Prostate gland (tissue), 2 donors: Measurements from ENCODE around the gene TMA7. TPM values are rescaled to one million over a fixed set of nuclear protein-coding genes. Genes with fewer than 3 reads are reported as not detected.

ENCODE experiments used
- DNase-seq: peaks from one replicate; pipeline ENCODE4 v3.0.0-alpha.2; 2019; ENCODE audit warnings: low spot score
- H3K27ac ChIP-seq, 2 donors: fragments of 200-600 bp; sonication (generic); 2 replicates each; pipeline ENCODE4 v1.5.1; 2017 to 2019
- H3K27me3 ChIP-seq: fragments of 200-600 bp; sonication (generic); replicated peaks from 2 replicates; pipeline ENCODE4 v1.5.1; 2019; ENCODE audit not compliant: insufficient read depth
- H3K36me3 ChIP-seq, 2 donors: fragments of 200-600 bp; sonication (generic); 1 replicate in 1 of 2; 2 replicates in 1 of 2; pipeline versions ENCODE4 v1.5.1 to v1.8.1; 2017 to 2019
- H3K4me1 ChIP-seq: fragments of 200-600 bp; sonication (generic); replicated peaks from 2 replicates; pipeline ENCODE4 v1.5.1; 2019
- H3K4me3 ChIP-seq, 2 donors: fragments of 200-600 bp; sonication (generic); 2 replicates each; pipeline ENCODE4 v1.5.1; 2017 to 2019
- H3K9me3 ChIP-seq: fragments of 200-600 bp; sonication (generic); 2 replicates; pipeline ENCODE4 v1.5.1; 2017
- POLR2A ChIP-seq: fragments of 450-650 bp; IDR thresholded peaks from one replicate; pipeline ENCODE4 v1.6.1; 2016; ENCODE audit warnings: antibody characterized with exemption, mild to moderate bottlenecking
- POLR2AphosphoS5 ChIP-seq: sonication (generic); formaldehyde crosslinking; IDR thresholded peaks from one replicate; pipeline ENCODE4 v1.6.1; 2017; ENCODE audit warnings: antibody characterized with exemption
- WGBS: methylation state at CpG from one replicate; pipeline ENCODE4 v1.1.5; 2018; 5-methylcytosine and 5-hydroxymethylcytosine counted together
- intact Hi-C: fragments of 100-400 bp; cut with DNase I; formaldehyde crosslinking; loops from one replicate; pipeline ENCODE4 v1.14.2; 2022
- total RNA-seq, 2 donors: library from RNA; depleted of rRNA; stranded (reverse); fragments of >200 nt; gene quantifications; one replicate each; pipeline ENCODE4 v1.1.0, GENCODE V29; 2016
- TF ChIP-seq, protein P1 (sequence below), 4 experiments: fragments of 200-600 bp in 2 of 4; fragments of 450-650 bp in 2 of 4; sonication (generic) in 2 of 4; IDR thresholded peaks; 1 replicate in 3 of 4; 2 replicates in 1 of 4; pipeline ENCODE4 v1.5.1; 2016 to 2019; ENCODE audit warnings: antibody characterized with exemption in 4 of 4, mild to moderate bottlenecking in 2 of 4, moderate library complexity in 2 of 4

The TMA7 gene
- total RNA-seq, 2 donors from 2014 or later, result 310 to 446 TPM

DNA sequence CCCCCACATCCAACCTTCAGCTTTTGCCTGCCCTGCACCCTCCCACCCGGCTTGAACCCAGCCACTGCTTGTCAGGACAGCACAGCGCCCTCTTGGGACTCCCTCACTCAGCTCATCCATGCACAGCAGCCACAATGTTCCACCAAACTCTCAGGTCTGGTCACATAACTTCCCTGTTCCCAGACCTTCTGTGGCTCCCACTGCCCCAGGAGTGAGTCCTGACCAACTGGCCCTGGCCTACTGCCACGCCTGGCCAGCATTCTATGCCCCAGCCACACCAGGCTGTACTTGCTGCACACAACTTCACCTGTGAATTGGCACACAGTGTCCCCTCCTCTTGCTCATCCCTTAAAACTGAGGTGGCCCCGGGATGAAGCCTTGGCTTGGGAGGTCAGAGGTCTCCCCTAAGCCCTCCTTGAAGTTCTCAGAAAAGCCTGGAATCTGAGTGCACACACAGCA, 31.2 kb upstream of the TMA7 start:
- no peak for DNase-seq
- Histone ChIP-seq H3K27me3 (no peaks in the 10 kb centered on the region), H3K4me3 (no peak overlapping the region), H3K4me1 (no peaks in the 10 kb centered on the region), H3K9me3 (no peaks in the 10 kb centered on the region), H3K36me3 (peaks cover 39 to 51% of the 10 kb centered on the region in 2 donors), H3K27ac (no peak overlapping the region)
- 88% methylated on average over 4 of the region's 4 CpGs for WGBS
- intact Hi-C loops, result no loop called here
- TF ChIP-seq POLR2A, result no peak
- TF ChIP-seq, protein P1, sequence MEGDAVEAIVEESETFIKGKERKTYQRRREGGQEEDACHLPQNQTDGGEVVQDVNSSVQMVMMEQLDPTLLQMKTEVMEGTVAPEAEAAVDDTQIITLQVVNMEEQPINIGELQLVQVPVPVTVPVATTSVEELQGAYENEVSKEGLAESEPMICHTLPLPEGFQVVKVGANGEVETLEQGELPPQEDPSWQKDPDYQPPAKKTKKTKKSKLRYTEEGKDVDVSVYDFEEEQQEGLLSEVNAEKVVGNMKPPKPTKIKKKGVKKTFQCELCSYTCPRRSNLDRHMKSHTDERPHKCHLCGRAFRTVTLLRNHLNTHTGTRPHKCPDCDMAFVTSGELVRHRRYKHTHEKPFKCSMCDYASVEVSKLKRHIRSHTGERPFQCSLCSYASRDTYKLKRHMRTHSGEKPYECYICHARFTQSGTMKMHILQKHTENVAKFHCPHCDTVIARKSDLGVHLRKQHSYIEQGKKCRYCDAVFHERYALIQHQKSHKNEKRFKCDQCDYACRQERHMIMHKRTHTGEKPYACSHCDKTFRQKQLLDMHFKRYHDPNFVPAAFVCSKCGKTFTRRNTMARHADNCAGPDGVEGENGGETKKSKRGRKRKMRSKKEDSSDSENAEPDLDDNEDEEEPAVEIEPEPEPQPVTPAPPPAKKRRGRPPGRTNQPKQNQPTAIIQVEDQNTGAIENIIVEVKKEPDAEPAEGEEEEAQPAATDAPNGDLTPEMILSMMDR (IDR thresholded peaks at IDR 0.05), result no peak

- intact Hi-C loops, result no loop called here
- TF ChIP-seq, protein P1 (IDR thresholded peaks at IDR 0.05), result no peak
- TF ChIP-seq POLR2AphosphoS5 (no peak), POLR2A (no peak)
- no peaks in the 10 kb centered on the region for H3K4me1 ChIP-seq
- 86% methylated on average over 31 of the region's 31 CpGs for WGBS
- H3K27ac ChIP-seq, result no peak overlapping the region
- H3K9me3 ChIP-seq, result no peaks in the 10 kb centered on the region
- no peak for DNase-seq
- H3K4me3 ChIP-seq, result no peak overlapping the region
- peaks cover 37 to 58% of the 10 kb centered on the region in 2 donors for H3K36me3 ChIP-seq
- no peaks in the 10 kb centered on the region for H3K27me3 ChIP-seq
These were observed 30.5 kb upstream of the TMA7 start for GRCh38 chr3:48409291-48410201.

DNA sequence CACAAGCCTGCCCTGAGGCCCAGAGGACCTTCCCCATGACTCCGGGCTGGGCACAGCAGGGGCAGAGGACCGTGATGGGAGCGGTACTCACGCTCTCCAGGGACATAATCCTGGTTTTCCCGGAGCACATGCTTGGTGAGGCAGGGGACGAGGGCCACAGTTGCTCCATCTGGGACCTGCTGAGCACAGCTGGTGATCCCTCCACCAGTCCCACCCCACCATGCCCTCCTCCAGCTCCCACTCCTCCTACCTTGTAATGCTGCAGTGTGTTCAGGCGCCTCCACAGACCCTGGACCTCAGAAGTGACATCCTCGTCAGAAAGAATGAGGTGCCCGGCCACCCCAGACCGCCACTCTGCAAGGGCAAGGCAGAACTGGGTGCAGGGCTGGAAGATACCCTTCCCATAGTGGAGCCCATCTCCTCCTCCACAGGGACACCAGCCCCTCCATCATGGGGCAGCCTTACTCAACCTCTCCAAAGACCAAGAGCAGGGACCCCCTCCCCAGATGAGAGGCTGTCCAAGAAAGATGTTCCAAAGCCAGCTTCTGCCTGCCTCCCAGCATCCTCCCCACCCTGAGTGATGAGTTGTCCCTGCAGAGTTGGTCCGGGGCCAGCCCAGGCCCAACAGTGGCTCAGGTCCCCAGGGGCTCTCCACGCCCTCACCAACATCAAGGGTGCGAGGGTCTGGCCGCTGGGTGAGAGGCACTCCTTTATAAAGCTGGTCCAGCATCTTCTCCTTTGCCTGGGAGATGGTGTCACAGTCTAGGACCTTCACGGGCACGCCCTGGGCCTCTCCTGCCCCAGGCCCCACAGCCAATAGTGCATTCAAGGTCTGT, 29.6 kb upstream of the TMA7 start:
- 96% methylated on average over 16 of the region's 16 CpGs for whole genome bisulfite sequencing
- intact Hi-C loops, result no loop called here

GRCh38 chr3:48411041-48411588, 28.9 kb upstream of the TMA7 start:
- H3K4me1 ChIP-seq, result no peaks in the 10 kb centered on the region
- TF ChIP-seq POLR2A (no peak), POLR2AphosphoS5 (no peak)
- TF ChIP-seq, protein P1 (IDR thresholded peaks at IDR 0.05), result no peak
- H3K27ac ChIP-seq, result no peak overlapping the region
- no peak for DNase-seq
- no peaks in the 10 kb centered on the region for H3K9me3 ChIP-seq
- H3K4me3 ChIP-seq, result no peak overlapping the region
- H3K27me3 ChIP-seq, result no peaks in the 10 kb centered on the region
- intact Hi-C loops, result no loop called here
- 94% methylated on average over 9 of the region's 9 CpGs for WGBS
- H3K36me3 ChIP-seq, result peaks cover 50 to 72% of the 10 kb centered on the region in 2 donors

More for the DNA sequence above, 29.6 kb upstream of the TMA7 start:
- H3K4me3 ChIP-seq, result no peak overlapping the region
- H3K27ac ChIP-seq, result no peak overlapping the region
- no peaks in the 10 kb centered on the region for H3K27me3 ChIP-seq
- H3K9me3 ChIP-seq, result no peaks in the 10 kb centered on the region
- no peaks in the 10 kb centered on the region for H3K4me1 ChIP-seq
- DNase-seq, result no peak
- TF ChIP-seq POLR2AphosphoS5, result no peak
- TF ChIP-seq, protein P1 (IDR thresholded peaks at IDR 0.05), result no peak
- H3K36me3 ChIP-seq, result peaks cover 46 to 67% of the 10 kb centered on the region in 2 donors
